Nephron (organoid): ENCODE measurements around the gene AFTPH.

Experiments used
- H3K27ac Mint-ChIP-seq, 3 experiments: 2 replicates each; pipeline ENCODE4 v1.8.0; 2020; ENCODE audit warnings: mixed read lengths in 3 of 3, mild to moderate bottlenecking in 2 of 3, moderate library complexity in 1 of 3
- H3K27me3 Mint-ChIP-seq: 2 replicates; pipeline ENCODE4 v1.8.0; 2021; ENCODE audit warnings: low read depth, mild to moderate bottlenecking, moderate library complexity, mixed read lengths
- H3K36me3 Mint-ChIP-seq: 2 replicates; pipeline ENCODE4 v1.8.0; 2020; ENCODE audit warnings: low read depth, mixed read lengths
- H3K4me1 Mint-ChIP-seq: 2 replicates; pipeline ENCODE4 v1.8.0; 2020; ENCODE audit warnings: mixed read lengths
- H3K4me3 Mint-ChIP-seq, 3 experiments: 2 replicates each; pipeline ENCODE4 v1.8.0; 2020; ENCODE audit warnings: mild to moderate bottlenecking in 3 of 3, mixed read lengths in 3 of 3, moderate library complexity in 2 of 3
- H3K9me3 Mint-ChIP-seq: 2 replicates; pipeline ENCODE4 v1.8.0; 2020; ENCODE audit warnings: mixed read lengths
- CTCF ChIP-seq, 3 experiments: fragments of 200-600 bp; sonication (generic); IDR thresholded peaks; one replicate each; pipeline ENCODE4 v1.5.0; 2021; ENCODE audit warnings: antibody characterized with exemption in 3 of 3; ENCODE audit not compliant: unreplicated experiment in 3 of 3

AFTPH gene

GRCh38 chr2:64479259-64480117 lies 44.6 kb upstream of the AFTPH start:
- H3K27ac Mint-ChIP-seq, result no peak overlapping the region
- no peaks in the 10 kb centered on the region for H3K36me3 Mint-ChIP-seq
- no peak overlapping the region for H3K4me3 Mint-ChIP-seq
- peaks cover 12% of the 10 kb centered on the region for H3K27me3 Mint-ChIP-seq
- no peaks in the 10 kb centered on the region for H3K9me3 Mint-ChIP-seq
- no peak for TF ChIP-seq CTCF (IDR thresholded peaks at IDR 0.05; ENCODE audit: unreplicated experiment in 3 of 3)
- no peaks in the 10 kb centered on the region for H3K4me1 Mint-ChIP-seq

GRCh38 chr2:64481665-64482064 lies 42.5 kb upstream of the AFTPH start:
- Mint-ChIP-seq H3K36me3 (no peaks in the 10 kb centered on the region), H3K27me3 (peaks cover 20% of the 10 kb centered on the region), H3K4me3 (no peak overlapping the region), H3K4me1 (peaks cover 5% of the 10 kb centered on the region), H3K27ac (no peak overlapping the region), H3K9me3 (no peaks in the 10 kb centered on the region)
- no peak for TF ChIP-seq CTCF (IDR thresholded peaks at IDR 0.05; ENCODE audit: unreplicated experiment in 3 of 3)

DNA sequence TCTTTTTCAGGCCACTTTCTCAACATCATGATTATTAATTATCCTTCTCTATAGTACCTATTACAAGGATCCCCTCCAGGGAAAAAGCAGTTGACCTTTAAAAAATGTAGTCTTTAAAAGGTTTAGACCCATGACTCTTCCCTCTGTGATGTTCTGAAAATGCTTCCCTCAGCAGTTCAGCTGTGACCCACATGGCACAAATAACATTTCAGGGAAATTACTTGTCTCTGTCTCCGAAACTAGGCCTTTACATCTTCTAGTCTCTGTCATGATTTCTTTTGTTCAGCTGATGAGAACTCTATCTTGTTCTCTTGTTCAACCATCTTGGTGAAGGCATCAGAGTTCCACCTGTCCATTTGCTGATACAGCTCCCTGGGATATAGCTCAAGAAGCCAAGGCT lies 41.9 kb upstream of the AFTPH start:
- Mint-ChIP-seq H3K4me1 (peaks cover 5% of the 10 kb centered on the region), H3K27ac (no peak overlapping the region), H3K36me3 (no peaks in the 10 kb centered on the region), H3K9me3 (no peaks in the 10 kb centered on the region), H3K27me3 (peaks cover 20% of the 10 kb centered on the region), H3K4me3 (no peak overlapping the region)
- TF ChIP-seq CTCF (IDR thresholded peaks at IDR 0.05; ENCODE audit: unreplicated experiment in 3 of 3), result no peak

GRCh38 chr2:64482765-64483504 lies 41.2 kb upstream of the AFTPH start:
- no peaks in the 10 kb centered on the region for H3K36me3 Mint-ChIP-seq
- H3K27ac Mint-ChIP-seq, result no peak overlapping the region
- TF ChIP-seq CTCF (IDR thresholded peaks at IDR 0.05; ENCODE audit: unreplicated experiment in 3 of 3), result no peak

DNA sequence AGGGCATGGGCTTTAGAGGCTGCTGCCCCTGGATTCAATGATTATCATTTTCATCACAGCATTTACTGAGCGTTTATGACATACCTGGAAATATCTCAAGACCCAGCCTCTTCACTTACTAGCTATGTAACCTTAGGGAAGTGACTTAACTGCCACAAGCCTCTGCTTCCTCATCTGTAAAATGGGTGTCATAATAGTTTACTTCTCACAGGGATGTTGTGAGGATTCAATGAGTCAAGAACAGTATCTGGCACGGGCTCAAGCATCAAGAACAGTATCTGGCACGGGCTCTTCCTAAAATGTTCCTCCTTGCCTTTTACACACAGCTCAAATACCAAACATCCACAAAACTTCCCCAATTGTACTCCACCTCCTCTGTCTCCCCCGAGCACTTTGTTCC lies 38.8 kb upstream of the AFTPH start:
- Mint-ChIP-seq H3K27ac (no peak overlapping the region), H3K9me3 (no peaks in the 10 kb centered on the region), H3K27me3 (peaks cover 18% of the 10 kb centered on the region), H3K36me3 (no peaks in the 10 kb centered on the region), H3K4me1 (peaks cover 5% of the 10 kb centered on the region), H3K4me3 (no peak overlapping the region)
- no peak for TF ChIP-seq CTCF (IDR thresholded peaks at IDR 0.05; ENCODE audit: unreplicated experiment in 3 of 3)

More at GRCh38 chr2:64482765-64483504, 41.2 kb upstream of the AFTPH start:
- no peaks in the 10 kb centered on the region for H3K9me3 Mint-ChIP-seq
- H3K4me1 Mint-ChIP-seq, result peaks cover 5% of the 10 kb centered on the region
- H3K27me3 Mint-ChIP-seq, result peaks cover 24% of the 10 kb centered on the region
- H3K4me3 Mint-ChIP-seq, result no peak overlapping the region
